ENCODE measurements around the gene PRMT5.
A peak's percentile ranks its signal among the peaks of the same experiment; 100 is the strongest.

The PRMT5 gene

DNA sequence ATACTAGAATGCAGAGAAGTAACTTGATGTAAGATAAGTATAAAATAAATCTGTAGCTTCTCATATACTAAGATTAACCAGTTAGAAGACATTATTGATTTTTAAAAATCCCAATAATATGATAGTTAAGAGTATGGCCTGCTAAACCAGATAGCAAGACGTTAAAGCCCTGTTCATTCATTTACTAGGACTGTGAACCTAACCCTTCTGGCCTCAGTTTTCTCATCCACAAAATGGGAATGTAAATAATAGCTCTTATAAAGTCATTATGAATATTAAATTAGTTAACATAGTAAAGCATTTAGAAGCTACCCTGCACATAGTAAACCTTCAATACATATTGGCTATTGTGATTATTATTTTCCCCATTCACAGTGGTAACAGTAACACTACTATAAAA, 6.0 kb upstream of the PRMT5 start:
- H3K4me3 ChIP-seq (ENCODE audit: low read depth, low read length): no peak overlapping the region
- no peak for TF ChIP-seq MYC (IDR thresholded peaks at IDR 0.05; ENCODE audit: low read depth, low read length)
- TF ChIP-seq, protein P1, sequence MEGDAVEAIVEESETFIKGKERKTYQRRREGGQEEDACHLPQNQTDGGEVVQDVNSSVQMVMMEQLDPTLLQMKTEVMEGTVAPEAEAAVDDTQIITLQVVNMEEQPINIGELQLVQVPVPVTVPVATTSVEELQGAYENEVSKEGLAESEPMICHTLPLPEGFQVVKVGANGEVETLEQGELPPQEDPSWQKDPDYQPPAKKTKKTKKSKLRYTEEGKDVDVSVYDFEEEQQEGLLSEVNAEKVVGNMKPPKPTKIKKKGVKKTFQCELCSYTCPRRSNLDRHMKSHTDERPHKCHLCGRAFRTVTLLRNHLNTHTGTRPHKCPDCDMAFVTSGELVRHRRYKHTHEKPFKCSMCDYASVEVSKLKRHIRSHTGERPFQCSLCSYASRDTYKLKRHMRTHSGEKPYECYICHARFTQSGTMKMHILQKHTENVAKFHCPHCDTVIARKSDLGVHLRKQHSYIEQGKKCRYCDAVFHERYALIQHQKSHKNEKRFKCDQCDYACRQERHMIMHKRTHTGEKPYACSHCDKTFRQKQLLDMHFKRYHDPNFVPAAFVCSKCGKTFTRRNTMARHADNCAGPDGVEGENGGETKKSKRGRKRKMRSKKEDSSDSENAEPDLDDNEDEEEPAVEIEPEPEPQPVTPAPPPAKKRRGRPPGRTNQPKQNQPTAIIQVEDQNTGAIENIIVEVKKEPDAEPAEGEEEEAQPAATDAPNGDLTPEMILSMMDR (IDR thresholded peaks at IDR 0.05; ENCODE audit: low read depth, low read length): no peak
- TF ChIP-seq, protein P2, sequence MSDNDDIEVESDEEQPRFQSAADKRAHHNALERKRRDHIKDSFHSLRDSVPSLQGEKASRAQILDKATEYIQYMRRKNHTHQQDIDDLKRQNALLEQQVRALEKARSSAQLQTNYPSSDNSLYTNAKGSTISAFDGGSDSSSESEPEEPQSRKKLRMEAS (IDR thresholded peaks at IDR 0.05; ENCODE audit: low read depth, low read length): no peak
- no peak for TF ChIP-seq POLR2A (IDR thresholded peaks at IDR 0.05; ENCODE audit: extremely low read depth, insufficient read length)
- DNase-seq (ENCODE audit: low read depth): no peak

- H3K4me3 ChIP-seq (ENCODE audit: low read depth, low read length): no peak overlapping the region
- DNase-seq (ENCODE audit: low read depth): no peak
- TF ChIP-seq POLR2A (IDR thresholded peaks at IDR 0.05; ENCODE audit: extremely low read depth, insufficient read length): no peak
- TF ChIP-seq, protein P1 (IDR thresholded peaks at IDR 0.05; ENCODE audit: low read depth, low read length): no peak
- TF ChIP-seq, protein P2 (IDR thresholded peaks at IDR 0.05; ENCODE audit: low read depth, low read length): no peak
- no peak for TF ChIP-seq MYC (IDR thresholded peaks at IDR 0.05; ENCODE audit: low read depth, low read length)
Observed at GRCh38 chr14:22932146-22932545, 3.0 kb upstream of the PRMT5 start.

DNA sequence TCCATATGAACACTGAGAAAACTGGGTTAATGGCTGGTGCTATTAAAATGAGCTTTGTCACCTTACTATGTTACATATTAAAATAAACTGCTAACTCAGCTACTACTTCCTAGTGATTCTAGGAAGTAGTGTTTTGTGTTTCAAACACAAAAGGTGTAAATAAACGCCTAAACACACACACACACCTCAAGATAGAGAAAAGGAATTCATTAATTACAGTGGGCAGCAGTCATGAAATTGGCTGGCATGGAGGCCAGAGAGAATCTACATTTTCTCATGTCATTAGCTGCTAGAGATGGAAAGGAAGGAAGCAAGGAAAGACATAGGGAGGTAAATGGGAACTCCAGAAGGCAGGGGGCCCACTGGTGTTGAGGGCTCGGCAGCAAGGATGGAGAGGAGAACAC, 787 bp upstream of the PRMT5 start:
- DNase-seq (ENCODE audit: low read depth): no peak
- TF ChIP-seq MYC (IDR thresholded peaks at IDR 0.05; ENCODE audit: low read depth, low read length): no peak
- TF ChIP-seq, protein P1 (IDR thresholded peaks at IDR 0.05; ENCODE audit: low read depth, low read length): no peak
- TF ChIP-seq POLR2A (IDR thresholded peaks at IDR 0.05; ENCODE audit: extremely low read depth, insufficient read length): no peak
- TF ChIP-seq, protein P2 (IDR thresholded peaks at IDR 0.05; ENCODE audit: low read depth, low read length): no peak

DNA sequence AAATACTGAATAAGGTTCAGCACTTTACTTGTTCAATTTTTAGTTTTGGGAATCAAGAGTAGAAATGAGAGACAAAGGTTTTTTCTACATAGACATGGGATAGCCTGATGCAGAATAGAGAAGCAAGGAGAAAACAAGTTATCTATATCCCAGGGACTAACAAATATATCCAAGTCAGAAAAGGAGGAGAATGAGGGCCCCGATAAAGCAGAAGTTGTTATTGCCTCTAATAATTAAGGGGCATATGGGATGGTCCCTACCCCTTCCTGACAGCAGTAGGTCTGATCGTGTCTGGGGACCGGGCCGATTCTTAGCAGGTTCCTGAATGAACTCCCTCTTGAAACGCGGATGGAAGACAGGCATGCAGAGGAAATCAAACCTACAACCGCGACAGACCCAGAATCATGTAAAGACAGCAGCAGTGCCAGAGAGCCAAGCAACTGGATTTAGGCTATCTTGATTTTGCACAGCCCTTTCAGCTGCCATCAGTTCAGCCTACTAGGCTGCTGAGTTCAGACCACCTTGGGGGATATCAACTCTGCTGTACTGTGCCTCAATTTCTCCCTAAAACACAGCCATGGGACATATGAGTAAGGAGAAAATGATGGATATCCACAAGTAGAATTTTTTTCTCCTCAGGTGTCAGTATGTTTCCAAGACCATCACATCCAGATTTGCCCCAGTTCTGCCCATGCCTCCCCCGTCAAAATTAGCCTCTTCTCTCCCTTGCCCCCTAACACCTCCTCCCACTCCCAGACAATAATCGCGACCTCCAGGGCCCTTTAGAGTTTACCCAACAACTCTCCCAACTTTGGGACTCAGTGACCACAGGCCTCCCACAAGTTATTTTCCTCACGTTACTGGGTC, 706 bp downstream of the PRMT5 start:
- H3K4me3 ChIP-seq (ENCODE audit: low read depth, low read length): peak overlapping the region; percentile 95
- DNase-seq (ENCODE audit: low read depth): peak; percentile 36
- TF ChIP-seq, protein P1 (IDR thresholded peaks at IDR 0.05; ENCODE audit: low read depth, low read length): no peak
- TF ChIP-seq, protein P2 (IDR thresholded peaks at IDR 0.05; ENCODE audit: low read depth, low read length): no peak
- no peak for TF ChIP-seq POLR2A (IDR thresholded peaks at IDR 0.05; ENCODE audit: extremely low read depth, insufficient read length)
- TF ChIP-seq MYC (IDR thresholded peaks at IDR 0.05; ENCODE audit: low read depth, low read length): no peak

More for the DNA sequence above, 787 bp upstream of the PRMT5 start:
- H3K4me3 ChIP-seq (ENCODE audit: low read depth, low read length): peak overlapping the region; percentile 95

DNA sequence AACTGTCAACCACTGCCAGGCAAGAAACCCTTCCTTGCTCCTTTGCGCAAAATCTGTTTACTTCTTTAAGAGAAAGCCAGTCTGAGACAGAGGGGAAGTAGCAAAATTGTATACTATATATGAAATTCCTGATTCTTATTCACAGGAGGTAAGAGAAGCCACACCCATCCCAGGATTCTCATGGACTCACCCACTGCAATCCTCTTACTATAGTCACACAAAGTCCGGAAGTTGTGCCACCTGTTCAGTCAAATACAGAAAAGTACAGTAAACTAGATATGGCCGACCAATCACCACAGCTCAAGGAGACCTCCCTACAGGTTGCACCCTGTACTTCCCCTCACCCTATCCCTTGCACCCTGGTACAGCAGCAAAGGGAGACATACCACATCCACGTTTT, 2.9 kb downstream of the PRMT5 start:
- TF ChIP-seq POLR2A (IDR thresholded peaks at IDR 0.05; ENCODE audit: extremely low read depth, insufficient read length) (no peak), MYC (IDR thresholded peaks at IDR 0.05; ENCODE audit: low read depth, low read length) (no peak)
- TF ChIP-seq, protein P2 (IDR thresholded peaks at IDR 0.05; ENCODE audit: low read depth, low read length): no peak
- TF ChIP-seq, protein P1 (IDR thresholded peaks at IDR 0.05; ENCODE audit: low read depth, low read length): no peak
- no peak for DNase-seq (ENCODE audit: low read depth)
- H3K4me3 ChIP-seq (ENCODE audit: low read depth, low read length): no peak overlapping the region

All from NB4 (cell line).